ENCODE measurements around the gene PCDHB16. TPM values are rescaled to one million over a fixed set of nuclear protein-coding genes. Genes with fewer than 3 reads are reported as not detected.

PCDHB16 gene
- 0.33 and 0.69 TPM in 2 replicates for total RNA-seq

GRCh38 chr5:141182248-141182647 is at the start of gene PCDHB16:
PCDHB16 (plus strand) TSS chr5:141182387; CDS start chr5:141182560, 173 bp downstream.

GRCh38 chr5:141135030-141135717 is 47.0 kb upstream of the PCDHB16 start, which contains the start of gene PCDHB5:
PCDHB5 (plus strand) TSS chr5:141135206; CDS start chr5:141135435, 229 bp downstream.

GRCh38 chr5:141149812-141150211 is 32.4 kb upstream of the PCDHB16 start, which contains the start of gene PCDHB6:
PCDHB6 (plus strand) TSS chr5:141150057; CDS start chr5:141150258, 201 bp downstream.

GRCh38 chr5:141172381-141173204 is 9.6 kb upstream of the PCDHB16 start, which contains the start of gene PCDHB7:
PCDHB7 (plus strand) TSS chr5:141172644; CDS start chr5:141172836, 192 bp downstream.

GRCh38 chr5:141177577-141178191 is 4.5 kb upstream of the PCDHB16 start, which contains the start of gene PCDHB8:
PCDHB8 (plus strand) TSS chr5:141177790; CDS start chr5:141178035, 245 bp downstream.

GRCh38 chr5:141186897-141187512 is 4.8 kb downstream of the PCDHB16 start, which contains the start of gene PCDHB9:
PCDHB9 (plus strand) TSS chr5:141187161; CDS start chr5:141187319, 158 bp downstream.

GRCh38 chr5:141192110-141192725 is 10.0 kb downstream of the PCDHB16 start, which contains the start of gene PCDHB10:
PCDHB10 (plus strand) TSS chr5:141192353; CDS start chr5:141192553, 200 bp downstream.

GRCh38 chr5:141199359-141200235 is 17.4 kb downstream of the PCDHB16 start, which contains the start of gene PCDHB11:
PCDHB11 (plus strand) TSS chr5:141199627; CDS start chr5:141199775, 148 bp downstream.

GRCh38 chr5:141208478-141208877 is 26.3 kb downstream of the PCDHB16 start, which contains the start of gene PCDHB12:
PCDHB12 (plus strand) TSS chr5:141208719; CDS start chr5:141208908, 189 bp downstream.

GRCh38 chr5:141213656-141214339 is 31.6 kb downstream of the PCDHB16 start, which contains the start of gene PCDHB13:
PCDHB13 (plus strand) TSS chr5:141213919; CDS start chr5:141214124, 205 bp downstream.

GRCh38 chr5:141223112-141223783 is 41.1 kb downstream of the PCDHB16 start, which contains the start of gene PCDHB14:
PCDHB14 (plus strand) TSS chr5:141223343; CDS start chr5:141223506, 163 bp downstream.

Other genes with a start within 250 kb of the PCDHB16 start
- 0.11 and 0.17 TPM in 2 replicates for gene PCDHAC2, start 215.9 kb upstream of the PCDHB16 start, total RNA-seq
- not detected in 2 replicates for gene PCDHB1, start 131.0 kb upstream of the PCDHB16 start, total RNA-seq
- 0.22 and 1.7 TPM in 2 replicates for gene PCDHB2, start 87.8 kb upstream of the PCDHB16 start, total RNA-seq
- 0.22 and 0.69 TPM in 2 replicates for gene PCDHB3, start 81.9 kb upstream of the PCDHB16 start, total RNA-seq
- gene PCDHB4, start 60.6 kb upstream of the PCDHB16 start, total RNA-seq = 0.09 and 0.22 TPM in 2 replicates
- gene PCDHB5, start 47.2 kb upstream of the PCDHB16 start, total RNA-seq = 0.43 and 0.87 TPM in 2 replicates
- 0.09 and 0.11 TPM in 2 replicates for gene PCDHB6, start 32.3 kb upstream of the PCDHB16 start, total RNA-seq
- gene PCDHB7, start 9.7 kb upstream of the PCDHB16 start, total RNA-seq = 0.87 and 1.8 TPM in 2 replicates
- 0.43 and 0.65 TPM in 2 replicates for gene PCDHB8, start 4.6 kb upstream of the PCDHB16 start, total RNA-seq
- gene PCDHB9, start 4.8 kb downstream of the PCDHB16 start, total RNA-seq = 0.22 and 0.26 TPM in 2 replicates
- 0.98 and 1.0 TPM in 2 replicates for gene PCDHB10, start 10.0 kb downstream of the PCDHB16 start, total RNA-seq
- gene PCDHB11, start 17.2 kb downstream of the PCDHB16 start, total RNA-seq = 0.43 and 0.77 TPM in 2 replicates
- 0.33 and 0.60 TPM in 2 replicates for gene PCDHB12, start 26.3 kb downstream of the PCDHB16 start, total RNA-seq
- 1.1 and 1.3 TPM in 2 replicates for gene PCDHB13, start 31.5 kb downstream of the PCDHB16 start, total RNA-seq
- 0.86 and 0.98 TPM in 2 replicates for gene PCDHB14, start 41.0 kb downstream of the PCDHB16 start, total RNA-seq
- 0.43 and 0.86 TPM in 2 replicates for gene PCDHB15, start 63.0 kb downstream of the PCDHB16 start, total RNA-seq
- gene SLC25A2, start 121.7 kb downstream of the PCDHB16 start, total RNA-seq = 0.09 and 0.22 TPM in 2 replicates
- gene TAF7, start 138.4 kb downstream of the PCDHB16 start, total RNA-seq = 78.7 and 81.5 TPM in 2 replicates
- 0.34 and 0.43 TPM in 2 replicates for gene PCDHGA1, start 148.1 kb downstream of the PCDHB16 start, total RNA-seq
- gene PCDHGA2, start 156.4 kb downstream of the PCDHB16 start, total RNA-seq = 0.86 and 1.1 TPM in 2 replicates
- 0.54 and 0.69 TPM in 2 replicates for gene PCDHGA3, start 161.4 kb downstream of the PCDHB16 start, total RNA-seq
- 0.76 and 1.6 TPM in 2 replicates for gene PCDHGB1, start 167.7 kb downstream of the PCDHB16 start, total RNA-seq
- 2.0 and 2.6 TPM in 2 replicates for gene PCDHGA4, start 172.6 kb downstream of the PCDHB16 start, total RNA-seq
- 1.3 and 2.7 TPM in 2 replicates for gene PCDHGB2, start 177.6 kb downstream of the PCDHB16 start, total RNA-seq
- 0.43 and 0.77 TPM in 2 replicates for gene PCDHGA5, start 181.8 kb downstream of the PCDHB16 start, total RNA-seq
- gene PCDHGB3, start 187.9 kb downstream of the PCDHB16 start, total RNA-seq = 2.6 and 4.3 TPM in 2 replicates
- gene PCDHGA6, start 191.5 kb downstream of the PCDHB16 start, total RNA-seq = 2.4 and 2.9 TPM in 2 replicates
- gene PCDHGA7, start 200.4 kb downstream of the PCDHB16 start, total RNA-seq = 0.65 and 1.4 TPM in 2 replicates
- gene PCDHGB4, start 205.3 kb downstream of the PCDHB16 start, total RNA-seq = 6.7 and 11.3 TPM in 2 replicates
- 0.54 and 1.5 TPM in 2 replicates for gene PCDHGA8, start 210.2 kb downstream of the PCDHB16 start, total RNA-seq
- 8.3 and 11.8 TPM in 2 replicates for gene PCDHGB5, start 215.6 kb downstream of the PCDHB16 start, total RNA-seq
- gene PCDHGA9, start 220.4 kb downstream of the PCDHB16 start, total RNA-seq = 2.0 and 3.2 TPM in 2 replicates
- gene PCDHGB6, start 225.6 kb downstream of the PCDHB16 start, total RNA-seq = 2.1 and 3.7 TPM in 2 replicates
- gene PCDHGA10, start 230.6 kb downstream of the PCDHB16 start, total RNA-seq = 5.2 and 6.0 TPM in 2 replicates
- gene PCDHGB7, start 235.3 kb downstream of the PCDHB16 start, total RNA-seq = 10.9 and 11.5 TPM in 2 replicates
- gene PCDHGA11, start 238.7 kb downstream of the PCDHB16 start, total RNA-seq = 6.7 and 7.5 TPM in 2 replicates
- gene PCDHGA12, start 248.1 kb downstream of the PCDHB16 start, total RNA-seq = 1.5 and 4.9 TPM in 2 replicates

Data from dermis lymphatic vessel endothelial cell (primary cell).